ENCODE results near the gene FLNA. TPM values are rescaled to one million over a fixed set of nuclear protein-coding genes. Genes with fewer than 3 reads are reported as not detected.

FLNA gene
- total RNA-seq, 1 donor from 2014 or later = 2,809 TPM

GRCh38 chrX:154404625-154405192 is 30.3 kb upstream of the FLNA start:
- no peaks in the 10 kb centered on the region for H3K9me3 Mint-ChIP-seq (ENCODE audit: unreplicated experiment)
- TF ChIP-seq CTCF (IDR thresholded peaks at IDR 0.05; ENCODE audit: insufficient read depth, low read depth, low read length) = no peak
- TF ChIP-seq EZH2 (IDR thresholded peaks at IDR 0.05; ENCODE audit: insufficient read depth, low read length) = no peak

GRCh38 chrX:154403858-154404257 is 29.4 kb upstream of the FLNA start:
- no peak overlapping the region for H3K4me3 ChIP-seq (ENCODE audit: insufficient read depth, low read depth, low read length)
- peaks cover 8% of the 10 kb centered on the region for H3K36me3 Mint-ChIP-seq (ENCODE audit: low read depth, unreplicated experiment)
- no peak overlapping the region for H3K9ac ChIP-seq (ENCODE audit: low read length)
- DNase-seq (ENCODE audit: low read depth) (no peak), FAIRE-seq (no peak)
- no peak overlapping the region for H2AFZ ChIP-seq (ENCODE audit: low read depth, low read length)
- H3K36me3 ChIP-seq (ENCODE audit: insufficient read depth, low read length) = peaks cover 14% of the 10 kb centered on the region
- no peaks in the 10 kb centered on the region for H3K27me3 Mint-ChIP-seq (ENCODE audit: low read depth, unreplicated experiment)
- H3K27ac ChIP-seq (ENCODE audit: low read depth, low read length) = no peak overlapping the region
- H3K4me3 Mint-ChIP-seq (ENCODE audit: unreplicated experiment) = no peak overlapping the region
- peaks cover 7% of the 10 kb centered on the region for H3K4me1 Mint-ChIP-seq (ENCODE audit: low read depth, unreplicated experiment)
- peaks cover 36% of the 10 kb centered on the region for H4K20me1 ChIP-seq (ENCODE audit: insufficient read depth, low read length)
- no peak overlapping the region for H3K27ac Mint-ChIP-seq (ENCODE audit: unreplicated experiment)
- H3K4me1 ChIP-seq (ENCODE audit: insufficient read depth, low read length) = peaks cover 10% of the 10 kb centered on the region
- no peak overlapping the region for H3K4me2 ChIP-seq (ENCODE audit: low read length)
- H3K79me2 ChIP-seq (ENCODE audit: insufficient read depth, low read length) = peaks cover 23% of the 10 kb centered on the region
- H3K9me3 Mint-ChIP-seq (ENCODE audit: unreplicated experiment) = no peaks in the 10 kb centered on the region
- no peaks in the 10 kb centered on the region for H3K27me3 ChIP-seq (ENCODE audit: insufficient read depth, low read length)
- H3K9me3 ChIP-seq (ENCODE audit: insufficient read depth, low read depth, low read length) = no peaks in the 10 kb centered on the region
- TF ChIP-seq EZH2 (IDR thresholded peaks at IDR 0.05; ENCODE audit: insufficient read depth, low read length) (no peak), CTCF (IDR thresholded peaks at IDR 0.05; ENCODE audit: insufficient read depth, low read depth, low read length) (no peak)

More at GRCh38 chrX:154404625-154405192, 30.3 kb upstream of the FLNA start:
- Mint-ChIP-seq H3K36me3 (ENCODE audit: low read depth, unreplicated experiment) (peaks cover 2% of the 10 kb centered on the region), H3K27ac (ENCODE audit: unreplicated experiment) (no peak overlapping the region), H3K27me3 (ENCODE audit: low read depth, unreplicated experiment) (no peaks in the 10 kb centered on the region), H3K4me1 (ENCODE audit: low read depth, unreplicated experiment) (peaks cover 9% of the 10 kb centered on the region), H3K4me3 (ENCODE audit: unreplicated experiment) (peak overlapping the region; percentile 27)
- DNase-seq (ENCODE audit: low read depth) (no peak), FAIRE-seq (no peak)
- Histone ChIP-seq H3K4me1 (ENCODE audit: insufficient read depth, low read length) (peaks cover 14% of the 10 kb centered on the region), H3K4me2 (ENCODE audit: low read length) (no peak overlapping the region), H3K4me3 (ENCODE audit: insufficient read depth, low read depth, low read length) (no peak overlapping the region), H3K27me3 (ENCODE audit: insufficient read depth, low read length) (no peaks in the 10 kb centered on the region), H3K79me2 (ENCODE audit: insufficient read depth, low read length) (peaks cover 20% of the 10 kb centered on the region), H3K9me3 (ENCODE audit: insufficient read depth, low read depth, low read length) (no peaks in the 10 kb centered on the region), H3K9ac (ENCODE audit: low read length) (no peak overlapping the region), H3K36me3 (ENCODE audit: insufficient read depth, low read length) (peaks cover 5% of the 10 kb centered on the region), H3K27ac (ENCODE audit: low read depth, low read length) (no peak overlapping the region), H4K20me1 (ENCODE audit: insufficient read depth, low read length) (peaks cover 27% of the 10 kb centered on the region), H2AFZ (ENCODE audit: low read depth, low read length) (no peak overlapping the region)

- no peak for TF ChIP-seq EZH2 (IDR thresholded peaks at IDR 0.05; ENCODE audit: insufficient read depth, low read length)
- TF ChIP-seq CTCF (IDR thresholded peaks at IDR 0.05; ENCODE audit: insufficient read depth, low read depth, low read length) = no peak
- H3K4me2 ChIP-seq (ENCODE audit: low read length) = no peak overlapping the region
- DNase-seq (ENCODE audit: low read depth) = no peak
These were observed 28.8 kb upstream of the FLNA start for GRCh38 chrX:154403192-154403591.

More at GRCh38 chrX:154403192-154403591, 28.8 kb upstream of the FLNA start:
- no peak overlapping the region for H3K27ac Mint-ChIP-seq (ENCODE audit: unreplicated experiment)
- Histone ChIP-seq H2AFZ (ENCODE audit: low read depth, low read length) (no peak overlapping the region), H3K9ac (ENCODE audit: low read length) (no peak overlapping the region), H3K36me3 (ENCODE audit: insufficient read depth, low read length) (peaks cover 14% of the 10 kb centered on the region), H3K27ac (ENCODE audit: low read depth, low read length) (no peak overlapping the region), H3K79me2 (ENCODE audit: insufficient read depth, low read length) (peaks cover 23% of the 10 kb centered on the region), H3K4me3 (ENCODE audit: insufficient read depth, low read depth, low read length) (no peak overlapping the region), H3K9me3 (ENCODE audit: insufficient read depth, low read depth, low read length) (no peaks in the 10 kb centered on the region), H3K27me3 (ENCODE audit: insufficient read depth, low read length) (no peaks in the 10 kb centered on the region), H3K4me1 (ENCODE audit: insufficient read depth, low read length) (peaks cover 4% of the 10 kb centered on the region), H4K20me1 (ENCODE audit: insufficient read depth, low read length) (peaks cover 37% of the 10 kb centered on the region)
- H3K36me3 Mint-ChIP-seq (ENCODE audit: low read depth, unreplicated experiment) = peaks cover 13% of the 10 kb centered on the region
- H3K27me3 Mint-ChIP-seq (ENCODE audit: low read depth, unreplicated experiment) = no peaks in the 10 kb centered on the region
- H3K4me1 Mint-ChIP-seq (ENCODE audit: low read depth, unreplicated experiment) = peaks cover 7% of the 10 kb centered on the region
- FAIRE-seq = no peak
- no peak overlapping the region for H3K4me3 Mint-ChIP-seq (ENCODE audit: unreplicated experiment)
- no peaks in the 10 kb centered on the region for H3K9me3 Mint-ChIP-seq (ENCODE audit: unreplicated experiment)

All from astrocyte (in vitro differentiated cells and primary cell).